C4-2B (cell line): ENCODE results near the gene NOC3L.

Source experiments
- ZFX ChIP-seq: fragments of 450-650 bp; IDR thresholded peaks from 2 replicates; pipeline ENCODE4 v1.6.1; 2017
- TF ChIP-seq, protein P1 (sequence below): fragments of 450-650 bp; conservative IDR thresholded peaks from 2 replicates; pipeline ENCODE4 v1.5.1; 2017; ENCODE audit warnings: mild to moderate bottlenecking

- TF ChIP-seq, protein P1, sequence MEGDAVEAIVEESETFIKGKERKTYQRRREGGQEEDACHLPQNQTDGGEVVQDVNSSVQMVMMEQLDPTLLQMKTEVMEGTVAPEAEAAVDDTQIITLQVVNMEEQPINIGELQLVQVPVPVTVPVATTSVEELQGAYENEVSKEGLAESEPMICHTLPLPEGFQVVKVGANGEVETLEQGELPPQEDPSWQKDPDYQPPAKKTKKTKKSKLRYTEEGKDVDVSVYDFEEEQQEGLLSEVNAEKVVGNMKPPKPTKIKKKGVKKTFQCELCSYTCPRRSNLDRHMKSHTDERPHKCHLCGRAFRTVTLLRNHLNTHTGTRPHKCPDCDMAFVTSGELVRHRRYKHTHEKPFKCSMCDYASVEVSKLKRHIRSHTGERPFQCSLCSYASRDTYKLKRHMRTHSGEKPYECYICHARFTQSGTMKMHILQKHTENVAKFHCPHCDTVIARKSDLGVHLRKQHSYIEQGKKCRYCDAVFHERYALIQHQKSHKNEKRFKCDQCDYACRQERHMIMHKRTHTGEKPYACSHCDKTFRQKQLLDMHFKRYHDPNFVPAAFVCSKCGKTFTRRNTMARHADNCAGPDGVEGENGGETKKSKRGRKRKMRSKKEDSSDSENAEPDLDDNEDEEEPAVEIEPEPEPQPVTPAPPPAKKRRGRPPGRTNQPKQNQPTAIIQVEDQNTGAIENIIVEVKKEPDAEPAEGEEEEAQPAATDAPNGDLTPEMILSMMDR, result peak; percentile 75
- no peak for TF ChIP-seq ZFX
Observed at GRCh38 chr10:94362360-94363250, at the start of gene NOC3L.
